NCI-H446 treated with DMSO at 0.1 percent for 48 hours (cell line): ENCODE data around the gene USP28.
"Not testable (repeated sequence)": the region's sequence is repeated elsewhere in the genome, so short reads cannot be mapped to it uniquely, and the experiment has no call there.

Experiments
- DNase-seq: peaks from one replicate; lab custom pipeline; 2025; lab: John Stamatoyannopoulos, UW

The USP28 gene, protein sequence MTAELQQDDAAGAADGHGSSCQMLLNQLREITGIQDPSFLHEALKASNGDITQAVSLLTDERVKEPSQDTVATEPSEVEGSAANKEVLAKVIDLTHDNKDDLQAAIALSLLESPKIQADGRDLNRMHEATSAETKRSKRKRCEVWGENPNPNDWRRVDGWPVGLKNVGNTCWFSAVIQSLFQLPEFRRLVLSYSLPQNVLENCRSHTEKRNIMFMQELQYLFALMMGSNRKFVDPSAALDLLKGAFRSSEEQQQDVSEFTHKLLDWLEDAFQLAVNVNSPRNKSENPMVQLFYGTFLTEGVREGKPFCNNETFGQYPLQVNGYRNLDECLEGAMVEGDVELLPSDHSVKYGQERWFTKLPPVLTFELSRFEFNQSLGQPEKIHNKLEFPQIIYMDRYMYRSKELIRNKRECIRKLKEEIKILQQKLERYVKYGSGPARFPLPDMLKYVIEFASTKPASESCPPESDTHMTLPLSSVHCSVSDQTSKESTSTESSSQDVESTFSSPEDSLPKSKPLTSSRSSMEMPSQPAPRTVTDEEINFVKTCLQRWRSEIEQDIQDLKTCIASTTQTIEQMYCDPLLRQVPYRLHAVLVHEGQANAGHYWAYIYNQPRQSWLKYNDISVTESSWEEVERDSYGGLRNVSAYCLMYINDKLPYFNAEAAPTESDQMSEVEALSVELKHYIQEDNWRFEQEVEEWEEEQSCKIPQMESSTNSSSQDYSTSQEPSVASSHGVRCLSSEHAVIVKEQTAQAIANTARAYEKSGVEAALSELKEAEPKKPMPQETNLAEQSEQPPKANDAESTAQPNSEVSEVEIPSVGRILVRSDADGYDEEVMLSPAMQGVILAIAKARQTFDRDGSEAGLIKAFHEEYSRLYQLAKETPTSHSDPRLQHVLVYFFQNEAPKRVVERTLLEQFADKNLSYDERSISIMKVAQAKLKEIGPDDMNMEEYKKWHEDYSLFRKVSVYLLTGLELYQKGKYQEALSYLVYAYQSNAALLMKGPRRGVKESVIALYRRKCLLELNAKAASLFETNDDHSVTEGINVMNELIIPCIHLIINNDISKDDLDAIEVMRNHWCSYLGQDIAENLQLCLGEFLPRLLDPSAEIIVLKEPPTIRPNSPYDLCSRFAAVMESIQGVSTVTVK

DNA sequence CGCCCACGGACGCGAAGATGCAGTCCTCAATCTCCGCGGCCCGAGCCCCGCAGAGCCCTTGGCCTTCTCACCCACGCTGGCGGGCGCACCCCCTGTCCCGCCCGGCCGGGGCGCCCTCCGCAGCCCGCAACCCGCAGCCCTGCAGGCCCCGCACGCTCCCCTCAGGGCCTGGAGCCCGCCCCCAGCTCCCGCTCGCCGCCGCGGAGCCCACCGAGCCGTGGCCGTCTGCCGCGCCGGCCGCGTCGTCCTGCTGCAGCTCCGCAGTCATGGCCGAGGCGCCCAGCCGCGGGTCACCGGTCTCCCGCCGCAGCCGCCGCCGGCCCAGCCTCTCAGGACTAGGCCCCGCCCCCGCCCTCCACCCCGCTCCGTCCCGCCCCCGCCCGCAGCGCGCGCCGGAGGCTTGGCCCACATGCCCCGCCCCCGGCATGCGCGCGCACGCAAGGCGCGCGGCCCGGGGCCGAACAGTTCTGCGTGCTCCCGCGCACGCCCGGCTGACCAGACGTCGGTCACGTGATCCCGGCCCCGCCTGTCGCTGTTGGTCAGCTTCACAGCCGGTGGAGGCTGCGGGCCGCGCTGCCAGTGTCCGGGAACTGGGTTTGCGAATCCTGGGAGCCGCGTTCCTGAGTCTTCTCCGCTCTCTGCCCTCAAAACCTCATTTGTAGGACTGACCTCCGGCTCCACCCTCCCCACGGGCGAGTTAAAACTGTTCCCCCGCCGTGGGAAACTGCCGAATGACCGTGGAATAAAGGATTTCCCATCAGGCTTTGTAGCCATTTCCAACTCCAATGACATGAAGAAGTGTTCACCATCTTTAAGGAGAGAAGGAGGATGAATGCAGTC, at the start of gene USP28:
Gene USP28 (minus strand): TSS at position 339 of the 840 bp plus-strand sequence. CDS start 71 bp downstream, at position 268.
- DNase-seq, result peak; percentile 87

DNA sequence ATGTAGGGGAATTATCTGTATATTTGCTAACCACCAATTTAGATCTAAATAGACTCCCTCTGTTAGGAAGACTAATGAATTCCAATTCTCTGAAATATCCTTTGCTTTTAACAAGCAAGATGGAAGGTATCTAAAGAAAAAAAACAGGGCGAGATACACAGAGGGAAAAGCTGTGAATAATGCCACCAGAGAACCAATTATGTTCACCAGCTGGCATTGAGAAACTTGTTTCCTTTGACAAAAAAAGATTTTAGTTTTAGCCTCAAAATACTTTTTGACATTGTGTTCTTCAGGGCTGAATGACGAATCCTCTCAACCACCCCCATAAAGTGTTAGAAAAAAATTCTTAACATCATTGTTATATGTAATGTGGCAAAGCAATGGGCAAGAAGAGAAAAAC, 48.2 kb upstream of the USP28 start:
- no peak for DNase-seq

DNA sequence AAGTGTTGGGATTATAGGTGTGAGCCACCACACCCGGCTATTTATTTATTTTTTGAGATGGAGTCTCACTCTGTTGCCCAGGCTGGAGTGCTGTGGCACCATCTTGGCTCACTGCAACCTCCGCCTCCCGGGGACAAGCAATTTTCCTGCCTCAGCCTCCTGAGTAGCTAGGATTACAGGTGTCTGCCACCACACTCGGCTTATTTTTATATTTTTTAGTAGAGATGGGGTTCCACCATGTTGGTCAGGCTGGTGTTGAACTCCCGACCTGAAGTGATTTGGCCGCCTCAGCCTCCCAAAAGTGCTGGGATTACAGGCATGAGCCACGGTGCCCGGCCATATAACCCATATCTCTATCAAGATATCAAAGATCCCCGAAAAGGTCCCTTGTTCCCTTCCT, 36.1 kb upstream of the USP28 start:
- DNase-seq, result not testable (repeated sequence)

DNA sequence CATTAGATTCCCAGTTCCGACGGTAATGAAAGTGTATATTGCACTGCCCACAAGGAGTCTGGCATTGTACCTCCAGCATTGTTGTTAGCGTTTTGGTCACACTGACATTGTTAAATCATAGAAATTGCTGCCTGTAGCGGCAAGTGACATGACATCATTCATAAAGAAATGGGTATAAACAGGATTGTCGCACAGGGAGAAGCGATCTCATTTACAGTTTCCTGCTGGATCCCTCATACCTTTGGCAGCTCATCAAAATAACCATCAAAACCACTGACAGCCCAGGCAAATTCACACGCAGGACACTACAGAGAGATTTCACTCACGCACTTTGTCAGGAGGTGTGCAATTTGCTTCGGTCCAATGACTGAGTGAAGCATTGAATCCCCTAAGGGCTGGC, 32.7 kb upstream of the USP28 start:
- DNase-seq, result no peak

DNA sequence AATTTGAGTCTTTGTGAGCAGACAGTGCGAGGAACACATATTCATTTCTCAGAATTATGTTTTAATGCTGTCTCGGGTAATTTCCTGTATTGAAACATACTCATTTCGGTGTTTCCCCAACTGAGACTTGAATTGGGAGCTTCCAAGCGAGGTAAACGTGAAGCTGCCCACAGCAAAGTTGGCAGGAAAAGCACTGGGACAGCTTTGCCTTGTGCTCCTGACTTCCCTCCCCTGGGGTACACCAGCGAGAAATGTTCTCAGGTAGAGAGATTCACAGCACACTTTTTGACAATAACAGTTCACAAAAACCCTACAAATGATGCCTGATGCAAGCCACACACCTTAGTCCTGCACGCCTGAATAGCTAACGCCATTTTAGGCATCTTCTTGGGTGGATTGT, 32.3 kb upstream of the USP28 start:
- no peak for DNase-seq

DNA sequence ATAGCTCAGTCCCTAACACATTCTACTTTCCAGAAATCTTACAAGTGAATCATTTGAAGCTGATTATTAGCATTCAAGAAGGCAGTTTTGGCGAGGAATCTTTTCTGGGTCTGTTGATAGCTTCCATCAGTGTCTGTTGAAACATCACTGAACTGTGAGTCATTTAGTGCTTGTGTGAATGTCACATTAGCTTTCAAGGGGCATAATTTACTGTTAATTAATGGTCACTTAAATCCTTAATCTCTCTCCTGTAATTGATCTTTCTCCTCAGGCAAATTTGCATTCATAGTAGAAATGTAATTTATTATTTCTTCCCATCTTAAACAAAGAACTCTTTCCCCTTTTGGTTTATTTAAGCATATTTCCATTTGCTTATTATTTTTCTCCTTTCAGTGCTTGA, 31.8 kb upstream of the USP28 start:
- DNase-seq, result no peak

DNA sequence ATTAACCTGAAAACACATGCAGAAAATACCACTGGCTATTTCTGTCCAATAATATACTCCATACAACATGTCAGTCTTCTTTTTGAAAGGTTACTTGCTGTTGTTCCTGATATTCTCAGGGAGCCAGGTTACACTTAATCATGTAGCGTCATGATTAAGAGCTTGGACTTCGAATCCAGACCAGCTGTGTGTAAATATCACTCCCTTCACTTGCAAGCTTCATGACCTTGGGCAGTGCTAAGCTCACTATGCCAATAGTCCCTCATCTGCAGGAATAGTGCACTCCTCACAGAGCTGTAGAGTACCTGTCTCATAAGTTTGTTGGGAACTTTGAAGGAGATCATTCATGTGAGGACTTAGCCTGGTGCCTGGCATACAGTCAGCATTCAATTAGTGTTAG, 31.1 kb upstream of the USP28 start:
- DNase-seq, result no peak

DNA sequence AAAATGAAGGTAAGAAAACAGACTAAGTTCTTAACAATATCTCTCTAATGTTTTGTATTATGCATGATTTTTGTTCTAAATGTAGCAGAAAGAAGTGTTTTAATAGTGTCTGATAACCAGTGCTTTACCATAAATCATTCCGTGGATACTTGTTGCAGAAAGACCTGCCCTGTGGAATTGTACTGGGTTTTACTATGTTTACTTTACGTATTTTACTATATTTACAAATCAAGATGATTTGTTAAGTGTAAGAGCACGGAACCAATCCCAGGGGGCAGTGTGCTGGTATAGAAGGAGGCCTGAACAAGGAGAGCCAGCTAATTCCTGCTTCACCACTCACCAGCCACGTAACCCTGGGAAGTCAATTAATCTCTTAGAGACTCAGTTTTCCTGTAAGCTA, 30.7 kb upstream of the USP28 start:
- DNase-seq, result no peak

DNA sequence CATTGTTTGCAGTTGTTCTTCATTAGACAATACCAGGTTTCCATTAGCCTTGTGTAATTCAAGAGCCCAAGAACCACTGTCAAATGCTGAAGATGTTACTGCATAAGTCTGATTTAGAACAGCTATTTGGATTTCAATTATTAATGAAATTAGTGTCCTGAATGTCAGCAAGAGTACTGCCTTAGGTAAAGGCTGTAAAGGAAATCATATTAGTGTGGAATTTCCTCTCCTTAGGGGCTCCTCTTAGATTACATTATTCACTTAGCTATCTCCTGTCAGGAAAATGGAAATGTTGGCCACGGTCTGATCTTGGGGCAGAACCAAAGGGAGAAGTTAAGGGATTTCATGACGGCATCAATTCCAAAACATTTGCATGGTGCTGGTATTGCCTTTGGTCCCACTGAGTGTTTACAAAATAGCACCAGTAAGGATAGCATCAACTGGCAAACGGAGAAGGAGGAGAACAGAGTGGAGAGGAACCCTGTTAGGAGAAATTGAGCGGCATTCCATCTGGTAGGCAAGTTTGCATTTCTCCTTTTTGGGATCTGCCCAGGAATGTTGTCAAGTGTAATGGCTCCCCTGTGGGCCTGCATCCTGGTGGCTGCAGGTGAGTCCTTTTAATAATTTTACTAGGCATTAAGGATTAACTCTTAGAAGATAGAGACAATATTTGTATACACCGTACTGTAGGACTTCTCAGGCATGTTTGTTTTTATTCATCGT, 29.2 kb upstream of the USP28 start, which contains the start of gene HTR3B:
Gene HTR3B (plus strand): TSS at position 418 of the 723 bp plus-strand sequence. CDS start 138 bp downstream, at position 556.
- no peak for DNase-seq

DNA sequence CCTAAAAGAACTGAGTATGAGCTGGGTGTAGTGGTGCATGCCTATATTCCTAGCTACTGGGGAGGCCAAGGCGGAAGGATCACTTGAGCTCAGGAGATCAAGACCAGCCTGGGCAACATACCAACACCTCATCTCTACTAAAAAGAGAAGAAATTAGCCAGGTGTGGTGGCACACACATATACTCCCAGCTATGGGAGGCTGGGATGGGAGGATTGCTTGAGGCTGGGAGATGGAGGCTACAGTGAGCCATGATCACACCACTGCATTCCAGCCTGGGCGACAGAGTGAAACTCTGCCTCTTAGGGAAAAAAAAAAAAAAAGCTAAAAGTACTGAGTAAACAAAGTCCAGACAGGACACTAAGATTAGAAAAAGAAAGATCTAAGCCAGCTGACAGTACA, 25.8 kb upstream of the USP28 start:
- DNase-seq, result no peak

DNA sequence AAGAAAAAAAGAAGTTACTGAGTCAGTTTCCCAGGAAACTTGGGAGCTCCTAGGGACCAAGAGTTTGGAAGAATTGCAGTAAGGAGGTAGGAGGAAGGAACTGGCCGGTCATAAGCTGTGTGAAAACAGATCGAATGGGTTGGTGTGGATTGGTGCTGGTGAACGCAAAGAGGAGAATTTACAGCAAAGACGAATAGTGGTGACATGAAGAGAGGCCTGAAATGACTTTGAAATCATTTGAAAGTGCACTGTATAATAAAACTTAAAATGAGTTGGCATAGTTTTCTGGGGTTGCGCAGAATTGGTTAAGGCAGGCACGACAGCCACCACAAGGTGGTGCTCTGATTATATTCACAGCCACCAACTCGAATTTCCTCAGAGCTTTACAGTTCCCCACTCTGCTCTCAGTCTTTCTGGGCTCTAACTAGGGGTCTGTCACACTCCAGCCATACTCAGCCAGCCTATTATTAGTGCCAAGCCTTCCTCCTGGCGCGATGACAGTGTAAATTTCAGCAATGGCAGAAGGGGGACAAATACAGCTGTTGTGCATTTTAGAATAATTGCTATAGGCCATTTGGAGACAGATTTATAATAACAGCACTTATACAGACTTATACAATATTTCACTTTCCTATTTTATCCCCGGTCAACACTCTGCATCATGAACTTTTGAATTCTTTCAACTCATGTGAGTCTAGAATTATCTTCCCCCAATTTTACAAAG, 20.9 kb upstream of the USP28 start:
- DNase-seq, result no peak

DNA sequence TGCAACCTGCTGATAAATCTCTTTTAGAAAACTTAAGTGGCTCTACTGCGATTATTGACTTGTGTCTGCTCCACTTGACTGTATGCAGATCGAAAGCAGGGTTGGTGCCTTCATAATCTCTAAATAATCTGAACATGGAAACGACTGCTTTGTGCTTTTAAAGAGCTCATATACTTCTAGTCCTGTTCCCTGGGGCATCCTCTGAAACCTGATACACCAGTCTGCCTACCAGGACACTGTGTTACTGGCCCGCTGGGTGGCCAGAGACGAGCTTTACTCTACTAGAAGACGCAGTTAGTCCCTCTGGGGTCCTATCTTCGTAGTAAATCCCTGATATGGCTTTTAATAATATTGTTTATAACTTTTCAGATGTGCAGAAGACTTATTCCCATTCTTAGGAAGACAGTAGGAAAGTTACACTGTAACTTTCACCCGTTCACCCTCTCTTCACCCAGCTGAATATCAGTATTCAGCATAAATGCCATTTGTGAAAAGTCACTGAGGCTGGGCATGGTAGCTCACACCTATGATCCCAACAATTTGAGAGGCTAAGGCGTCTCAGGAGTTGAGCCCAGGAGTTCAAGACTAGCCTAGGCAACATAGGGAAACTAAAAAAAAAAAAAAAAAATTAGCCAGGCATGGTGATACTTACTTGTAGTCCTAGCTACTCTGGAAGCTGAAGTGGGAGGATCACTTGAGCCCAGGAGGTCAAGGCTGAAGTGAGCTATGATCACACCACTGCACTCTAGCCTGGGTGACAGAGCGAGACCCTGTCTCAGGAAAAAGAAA, 20.2 kb upstream of the USP28 start:
- DNase-seq, result no peak

DNA sequence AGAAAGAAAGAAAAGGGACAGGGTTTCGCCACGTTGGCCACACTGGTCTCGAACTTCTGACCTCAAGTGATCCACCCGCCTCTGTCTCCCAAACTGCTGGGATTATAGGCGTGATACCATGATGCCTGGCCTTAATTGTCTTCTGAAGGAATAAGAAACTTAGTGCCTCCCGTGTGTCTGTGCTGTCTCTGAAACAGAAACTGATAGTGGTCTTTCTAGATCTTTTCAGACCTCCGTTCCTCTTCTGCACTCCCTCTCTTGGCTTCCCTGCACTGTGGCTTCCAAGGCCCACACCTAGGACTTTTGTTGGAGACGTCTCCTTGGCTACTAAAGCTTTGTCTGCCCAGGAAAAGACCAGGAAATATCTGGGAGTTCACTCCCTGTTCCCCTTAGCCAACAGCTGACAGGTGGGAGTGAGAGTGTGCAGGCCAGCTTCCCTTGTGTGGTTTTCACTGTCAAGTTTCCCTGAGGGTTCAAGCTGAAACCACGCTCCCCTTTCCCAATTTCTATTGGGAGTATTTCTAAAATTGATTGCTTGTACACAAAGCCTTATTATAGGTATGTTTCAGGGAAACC, 19.1 kb upstream of the USP28 start:
- DNase-seq, result no peak

DNA sequence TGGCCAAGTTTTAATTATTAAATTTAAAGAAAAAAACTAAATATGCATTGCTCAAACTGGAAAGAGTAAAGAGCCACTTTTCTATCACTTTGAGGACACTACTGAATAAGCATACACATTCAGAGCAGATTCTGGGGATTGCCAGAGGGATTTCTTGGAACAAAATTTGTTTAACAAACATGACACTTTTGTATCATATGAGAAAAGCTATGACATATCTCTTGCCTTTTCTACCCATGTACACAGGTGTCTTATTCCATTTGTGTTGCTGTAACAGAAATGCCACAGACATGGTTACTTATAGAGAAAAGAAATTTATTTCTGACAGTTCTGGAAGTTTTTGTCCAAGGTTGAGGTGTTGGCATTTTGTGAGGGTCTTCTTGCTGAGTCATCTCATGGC, 13.5 kb upstream of the USP28 start:
- no peak for DNase-seq

DNA sequence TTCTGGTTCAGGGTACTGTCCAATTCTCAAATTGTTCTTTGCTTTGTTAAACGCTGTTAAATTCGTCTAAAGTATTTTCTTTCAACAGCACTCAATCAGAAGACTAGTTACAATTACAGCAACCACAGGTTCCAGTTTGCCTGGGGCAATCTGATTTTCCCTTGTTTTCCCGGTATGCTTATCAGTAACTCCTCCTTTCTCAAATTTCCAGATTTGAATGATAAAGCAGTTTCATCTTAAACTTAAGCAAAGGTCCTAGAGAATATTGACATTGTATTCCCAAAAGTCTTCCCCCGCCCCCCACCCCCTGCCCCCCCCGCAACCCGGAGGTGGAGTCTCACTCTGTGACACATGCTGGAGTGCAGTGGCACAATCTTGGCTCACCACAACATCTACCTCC, 10.5 kb upstream of the USP28 start:
- no peak for DNase-seq

DNA sequence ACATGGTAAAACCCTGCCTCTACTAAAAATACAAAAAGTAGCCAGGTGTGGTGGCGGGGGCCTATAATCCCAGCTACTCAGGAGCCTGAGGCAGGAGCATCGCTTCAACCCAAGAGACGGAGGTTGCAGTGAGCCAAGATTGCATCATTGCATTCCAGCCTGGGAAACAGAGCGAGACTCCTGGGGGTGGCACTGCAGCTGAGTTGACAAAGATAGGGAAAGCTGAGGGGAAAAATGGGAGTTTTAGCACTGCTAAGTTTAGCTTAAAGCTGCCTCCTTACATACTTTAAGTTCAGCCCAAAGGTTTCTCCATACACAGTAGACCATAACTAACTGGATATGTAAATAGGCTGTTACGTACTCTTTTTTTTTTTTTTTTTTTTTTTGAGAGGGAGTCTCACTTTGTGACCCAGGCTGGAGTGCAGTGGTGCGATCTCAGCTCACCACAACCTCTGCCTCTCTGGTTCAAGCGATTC, 9.0 kb upstream of the USP28 start:
- no peak for DNase-seq

DNA sequence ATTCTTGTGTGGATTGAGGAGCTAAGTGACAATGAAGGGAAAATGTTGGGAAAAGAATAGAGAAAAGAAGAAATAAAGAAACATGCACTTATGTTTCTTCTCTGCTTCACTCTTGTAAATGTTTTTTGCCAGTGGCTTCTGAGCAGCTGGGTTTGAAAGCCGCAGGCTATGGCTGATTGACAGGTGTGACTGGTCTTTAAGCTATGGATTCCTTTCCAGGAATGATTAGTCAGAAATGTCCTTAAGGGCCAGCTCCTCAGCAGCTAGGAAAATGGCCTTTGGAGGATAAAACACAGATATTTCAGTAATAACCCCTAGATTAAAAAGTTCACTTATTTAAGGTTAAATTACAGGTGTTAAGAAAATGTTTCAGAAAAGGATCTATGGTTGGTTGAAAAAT, 6.5 kb upstream of the USP28 start:
- no peak for DNase-seq

DNA sequence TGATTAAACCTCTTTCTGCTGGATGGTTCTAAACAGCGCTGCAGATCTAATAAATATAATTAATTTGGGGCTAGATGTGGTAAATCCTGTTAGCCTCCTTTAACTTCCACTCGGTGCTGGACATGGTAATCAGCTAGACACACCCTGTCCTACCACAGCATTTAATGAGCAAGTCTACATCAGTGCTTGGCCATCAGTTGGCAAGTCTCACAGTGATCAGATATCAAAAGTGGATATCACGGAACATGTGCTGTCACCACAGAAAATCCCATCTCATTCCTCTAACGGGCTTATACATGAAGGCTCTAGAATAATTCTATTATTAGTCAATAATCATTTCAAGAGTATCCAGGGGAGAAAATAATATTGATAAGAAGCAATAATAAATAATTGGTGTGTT, 5.6 kb upstream of the USP28 start:
- DNase-seq, result no peak

DNA sequence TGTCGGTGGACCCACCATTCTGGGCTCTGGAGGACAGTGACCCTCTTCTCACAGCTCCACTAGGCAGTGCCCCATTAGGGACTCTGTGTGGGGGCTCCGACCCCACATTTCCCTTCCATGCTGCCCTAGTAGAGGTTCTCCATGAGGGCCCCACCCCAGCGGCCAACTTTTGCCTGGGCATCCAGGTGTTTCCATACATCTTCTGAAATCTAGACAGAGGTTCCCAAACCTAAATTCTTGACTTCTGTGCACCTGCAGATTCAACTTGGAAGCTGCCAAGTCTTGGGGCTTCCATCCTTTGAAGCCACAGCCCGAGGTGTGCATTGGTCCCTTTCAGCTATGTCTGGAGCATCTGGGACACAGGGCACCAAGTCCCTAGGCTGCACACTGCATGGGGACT, 4.1 kb upstream of the USP28 start:
- DNase-seq, result not testable (repeated sequence)
